HepG2 (cell line): ENCODE data around the gene TP53TG5.

Source experiments
- EZH2 ChIP-seq: conservative IDR thresholded peaks from 2 replicates; pipeline ENCODE4 v1.6.1; 2012; ENCODE audit warnings: mild to moderate bottlenecking, low read depth, low read length, moderate library complexity
- SCMH1 ChIP-seq: sonication (generic); formaldehyde crosslinking; IDR thresholded peaks from 2 replicates; pipeline ENCODE4 v1.9.0; 2021; ENCODE audit warnings: missing genetic modification reagents, mild to moderate bottlenecking, borderline replicate concordance
- ZNF629 ChIP-seq: sonication (generic); formaldehyde crosslinking; conservative IDR thresholded peaks from 2 replicates; pipeline ENCODE4 v1.5.0; 2020; ENCODE audit warnings: missing genetic modification reagents
- ZNF768 ChIP-seq: sonication (generic); formaldehyde crosslinking; IDR thresholded peaks from 2 replicates; pipeline ENCODE4 v1.4.0; 2020; ENCODE audit warnings: missing genetic modification reagents
- TF ChIP-seq, protein P1 (sequence below): sonication (generic); formaldehyde crosslinking; IDR thresholded peaks from 2 replicates; pipeline ENCODE4 v1.5.0; 2020; ENCODE audit warnings: mild to moderate bottlenecking, missing genetic modification reagents, moderate library complexity

- TF ChIP-seq, protein P1, sequence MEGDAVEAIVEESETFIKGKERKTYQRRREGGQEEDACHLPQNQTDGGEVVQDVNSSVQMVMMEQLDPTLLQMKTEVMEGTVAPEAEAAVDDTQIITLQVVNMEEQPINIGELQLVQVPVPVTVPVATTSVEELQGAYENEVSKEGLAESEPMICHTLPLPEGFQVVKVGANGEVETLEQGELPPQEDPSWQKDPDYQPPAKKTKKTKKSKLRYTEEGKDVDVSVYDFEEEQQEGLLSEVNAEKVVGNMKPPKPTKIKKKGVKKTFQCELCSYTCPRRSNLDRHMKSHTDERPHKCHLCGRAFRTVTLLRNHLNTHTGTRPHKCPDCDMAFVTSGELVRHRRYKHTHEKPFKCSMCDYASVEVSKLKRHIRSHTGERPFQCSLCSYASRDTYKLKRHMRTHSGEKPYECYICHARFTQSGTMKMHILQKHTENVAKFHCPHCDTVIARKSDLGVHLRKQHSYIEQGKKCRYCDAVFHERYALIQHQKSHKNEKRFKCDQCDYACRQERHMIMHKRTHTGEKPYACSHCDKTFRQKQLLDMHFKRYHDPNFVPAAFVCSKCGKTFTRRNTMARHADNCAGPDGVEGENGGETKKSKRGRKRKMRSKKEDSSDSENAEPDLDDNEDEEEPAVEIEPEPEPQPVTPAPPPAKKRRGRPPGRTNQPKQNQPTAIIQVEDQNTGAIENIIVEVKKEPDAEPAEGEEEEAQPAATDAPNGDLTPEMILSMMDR (CRISPR knock-in tag), result no peak
- TF ChIP-seq SCMH1 (CRISPR knock-in tag) (no peak), ZNF629 (CRISPR knock-in tag) (no peak), EZH2 (no peak), ZNF768 (CRISPR knock-in tag) (no peak)
These were observed 12.8 kb upstream of the TP53TG5 start for GRCh38 chr20:45390931-45391330.
